Ishikawa (cell line): Measurements from ENCODE around the gene GAS6.

Experiments
- CEBPB ChIP-seq: IDR thresholded peaks from 2 replicates; pipeline ENCODE4 v1.6.1; 2012
- CREB1 ChIP-seq: IDR thresholded peaks from 2 replicates; pipeline ENCODE4 v1.6.1; 2012; ENCODE audit warnings: low read depth
- EP300 ChIP-seq: IDR thresholded peaks from 2 replicates; pipeline ENCODE4 v1.6.1; 2012; ENCODE audit warnings: borderline replicate concordance
- FOXM1 ChIP-seq: IDR thresholded peaks from 2 replicates; pipeline ENCODE4 v1.6.1; 2012; ENCODE audit warnings: low read depth, borderline replicate concordance
- NFIC ChIP-seq: IDR thresholded peaks from 2 replicates; pipeline ENCODE4 v1.6.1; 2012
- RAD21 ChIP-seq: IDR thresholded peaks from 2 replicates; pipeline ENCODE4 v1.6.1; 2012; ENCODE audit warnings: low read depth
- REST ChIP-seq: IDR thresholded peaks from 2 replicates; pipeline ENCODE4 v1.6.1; 2012; ENCODE audit warnings: low read depth, mild to moderate bottlenecking
- TEAD4 ChIP-seq: IDR thresholded peaks from 2 replicates; pipeline ENCODE4 v1.6.1; 2012
- YY1 ChIP-seq: IDR thresholded peaks from 2 replicates; pipeline ENCODE4 v1.6.1; 2012; ENCODE audit warnings: low read depth

DNA sequence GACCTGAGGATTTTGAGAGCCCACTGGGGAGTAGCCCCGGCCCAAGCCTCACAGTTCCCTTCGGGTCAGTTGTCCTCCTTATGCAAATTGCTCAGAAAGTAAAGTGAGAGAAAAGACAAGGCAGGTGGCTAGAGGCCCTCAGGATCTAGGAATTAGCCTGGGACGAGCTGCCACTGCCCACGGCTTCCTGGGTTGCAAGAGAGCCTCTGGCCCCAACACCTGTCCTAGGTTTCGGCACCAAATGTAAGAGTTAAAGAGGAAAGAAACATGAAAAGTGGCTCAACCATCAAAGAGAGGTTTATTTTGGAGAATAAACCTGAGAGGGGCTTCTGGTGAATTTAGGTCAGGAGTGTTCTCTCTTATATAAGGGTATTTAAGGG is 79.2 kb downstream of the GAS6 start:
- TF ChIP-seq RAD21 (no peak), FOXM1 (no peak), YY1 (no peak), EP300 (no peak), CREB1 (no peak), REST (no peak), NFIC (no peak), TEAD4 (no peak), CEBPB (no peak)
